ENCODE data around the gene SLC22A9. TPM values are rescaled to one million over a fixed set of nuclear protein-coding genes. Genes with fewer than 3 reads are reported as not detected.

The SLC22A9 gene
- total and polyA plus RNA-seq, 12 donors = 0.06 TPM; not detected in 11

DNA sequence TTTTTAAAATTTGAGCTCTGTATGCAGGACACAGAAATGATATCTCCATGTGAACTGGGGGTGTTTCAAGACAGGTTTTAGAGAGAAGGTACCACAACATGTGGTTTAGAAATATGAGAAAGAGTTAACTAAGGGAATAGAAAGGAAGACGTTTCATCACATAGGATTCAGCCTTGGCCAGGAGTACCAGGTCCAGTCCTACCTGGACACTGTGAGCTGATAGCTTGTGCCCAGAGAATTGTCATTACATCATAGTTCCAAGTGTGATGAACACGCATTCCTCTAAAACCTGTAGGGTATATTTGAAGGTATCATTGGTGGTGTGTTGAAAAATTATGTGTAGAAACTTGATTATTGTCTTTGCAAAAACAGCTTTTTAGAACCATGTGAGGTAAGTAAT, 1.8 kb downstream of the SLC22A9 start:
- no peak for TF ChIP-seq POLR2A (IDR thresholded peaks at IDR 0.05)
- TF ChIP-seq, protein P1, sequence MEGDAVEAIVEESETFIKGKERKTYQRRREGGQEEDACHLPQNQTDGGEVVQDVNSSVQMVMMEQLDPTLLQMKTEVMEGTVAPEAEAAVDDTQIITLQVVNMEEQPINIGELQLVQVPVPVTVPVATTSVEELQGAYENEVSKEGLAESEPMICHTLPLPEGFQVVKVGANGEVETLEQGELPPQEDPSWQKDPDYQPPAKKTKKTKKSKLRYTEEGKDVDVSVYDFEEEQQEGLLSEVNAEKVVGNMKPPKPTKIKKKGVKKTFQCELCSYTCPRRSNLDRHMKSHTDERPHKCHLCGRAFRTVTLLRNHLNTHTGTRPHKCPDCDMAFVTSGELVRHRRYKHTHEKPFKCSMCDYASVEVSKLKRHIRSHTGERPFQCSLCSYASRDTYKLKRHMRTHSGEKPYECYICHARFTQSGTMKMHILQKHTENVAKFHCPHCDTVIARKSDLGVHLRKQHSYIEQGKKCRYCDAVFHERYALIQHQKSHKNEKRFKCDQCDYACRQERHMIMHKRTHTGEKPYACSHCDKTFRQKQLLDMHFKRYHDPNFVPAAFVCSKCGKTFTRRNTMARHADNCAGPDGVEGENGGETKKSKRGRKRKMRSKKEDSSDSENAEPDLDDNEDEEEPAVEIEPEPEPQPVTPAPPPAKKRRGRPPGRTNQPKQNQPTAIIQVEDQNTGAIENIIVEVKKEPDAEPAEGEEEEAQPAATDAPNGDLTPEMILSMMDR (IDR thresholded peaks at IDR 0.05) = no peak
- H3K27ac ChIP-seq = no peak overlapping the region
- no peak for DNase-seq
- H3K36me3 ChIP-seq (replicated peaks in 1 of 2) = no peaks in the 10 kb centered on the region
- H3K27me3 ChIP-seq = no peaks in the 10 kb centered on the region
- H3K4me3 ChIP-seq = no peak overlapping the region
- intact Hi-C loops (cut with DNase I) = no loop called here
- no peaks in the 10 kb centered on the region for H3K9me3 ChIP-seq (replicated peaks in 1 of 3)
- H3K4me1 ChIP-seq (replicated peaks in 1 of 2) = peaks cover 0 to 3% of the 10 kb centered on the region in 2 donors
- 61 to 82% (median 70%) methylated on average over 2 of the region's 2 CpGs for WGBS, 4 donors

DNA sequence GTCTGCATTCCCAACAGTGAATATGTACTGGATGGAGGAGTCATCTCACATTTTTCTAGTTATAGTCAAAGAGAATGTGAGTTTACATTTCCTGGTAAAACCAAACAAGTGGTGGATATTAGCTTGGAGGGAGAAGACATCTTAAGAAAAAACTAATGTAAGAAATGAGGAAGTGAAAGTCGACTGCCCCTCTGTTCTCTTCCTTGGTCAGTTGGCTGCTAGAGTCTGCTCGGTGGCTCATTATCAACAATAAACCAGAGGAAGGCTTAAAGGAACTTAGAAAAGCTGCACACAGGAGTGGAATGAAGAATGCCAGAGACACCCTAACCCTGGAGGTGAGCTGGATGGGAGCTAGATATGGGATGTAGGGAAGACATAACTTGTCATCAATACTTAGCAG, 5.8 kb downstream of the SLC22A9 start:
- TF ChIP-seq, protein P1 (IDR thresholded peaks at IDR 0.05) = no peak
- TF ChIP-seq POLR2A (IDR thresholded peaks at IDR 0.05) = no peak
- intact Hi-C loops (cut with DNase I) = no loop called here

DNA sequence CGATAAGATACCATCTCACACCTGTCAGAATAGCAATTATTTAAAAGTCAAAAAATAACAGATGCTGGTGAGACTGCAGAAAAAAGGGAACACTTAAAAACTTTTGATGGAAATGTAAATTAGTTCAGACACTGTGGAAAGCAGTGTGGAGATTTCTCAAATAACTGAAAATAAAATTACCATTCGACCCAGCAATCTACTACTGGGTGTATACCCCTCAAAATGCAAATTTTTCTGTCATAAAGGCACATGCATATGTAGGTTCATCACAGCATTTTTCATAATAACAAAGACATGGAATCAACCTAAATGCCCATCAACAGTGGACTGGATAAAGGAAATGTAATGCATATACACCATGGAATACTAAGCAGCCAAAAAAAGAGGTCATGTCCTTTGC, 10.5 kb downstream of the SLC22A9 start:
- intact Hi-C loops (cut with DNase I) = no loop called here
- H3K27ac ChIP-seq = no peak overlapping the region
- no peaks in the 10 kb centered on the region for H3K4me1 ChIP-seq (replicated peaks in 1 of 2)
- TF ChIP-seq, protein P1 (IDR thresholded peaks at IDR 0.05) = no peak
- no peak for TF ChIP-seq POLR2A (IDR thresholded peaks at IDR 0.05)
- H3K9me3 ChIP-seq (replicated peaks in 1 of 3) = no peaks in the 10 kb centered on the region
- WGBS, 4 donors = 36 to 57% (median 39%) methylated on average over 2 of the region's 2 CpGs
- no peaks in the 10 kb centered on the region for H3K36me3 ChIP-seq (replicated peaks in 1 of 2)
- H3K4me3 ChIP-seq = no peak overlapping the region
- DNase-seq = no peak
- H3K27me3 ChIP-seq = no peaks in the 10 kb centered on the region

More for the DNA sequence above, 5.8 kb downstream of the SLC22A9 start:
- Histone ChIP-seq H3K4me1 (replicated peaks in 1 of 2) (peaks cover 0 to 3% of the 10 kb centered on the region in 2 donors), H3K27me3 (no peaks in the 10 kb centered on the region), H3K9me3 (replicated peaks in 1 of 3) (no peaks in the 10 kb centered on the region), H3K27ac (no peak overlapping the region), H3K4me3 (no peak overlapping the region), H3K36me3 (replicated peaks in 1 of 2) (no peaks in the 10 kb centered on the region)
- no peak for DNase-seq
- 57 to 67% (median 62%) methylated on average over 2 of the region's 2 CpGs for WGBS, 4 donors

DNA sequence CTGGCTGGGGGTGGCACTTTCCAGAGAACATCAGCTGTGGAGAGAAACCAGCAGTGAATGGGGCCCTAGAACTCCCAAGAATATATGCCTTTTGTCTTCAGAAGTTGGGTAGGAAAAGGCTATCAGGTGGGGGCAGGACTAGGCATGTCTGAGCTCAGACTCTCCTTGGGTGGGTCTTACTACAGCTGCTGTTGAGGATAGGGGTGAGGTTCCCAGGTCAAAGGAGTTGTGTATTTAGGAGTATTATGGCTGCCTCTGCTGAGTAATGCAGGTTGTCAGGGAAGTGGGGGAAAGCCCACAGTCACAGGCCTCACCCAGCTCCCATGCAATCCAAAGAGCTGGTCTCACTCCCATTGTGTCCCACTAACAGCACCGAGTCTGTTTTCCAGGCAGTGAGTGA, 26.1 kb downstream of the SLC22A9 start:
- Histone ChIP-seq H3K9me3 (replicated peaks in 1 of 3) (no peaks in the 10 kb centered on the region), H3K4me1 (replicated peaks in 1 of 2) (no peaks in the 10 kb centered on the region), H3K4me3 (no peak overlapping the region), H3K36me3 (replicated peaks in 1 of 2) (no peaks in the 10 kb centered on the region), H3K27me3 (no peaks in the 10 kb centered on the region), H3K27ac (no peak overlapping the region)
- intact Hi-C loops (cut with DNase I) = no loop called here
- TF ChIP-seq, protein P1 (IDR thresholded peaks at IDR 0.05) = no peak
- no peak for TF ChIP-seq POLR2A (IDR thresholded peaks at IDR 0.05)
- WGBS, 4 donors = 79 to 100% (median 92%) methylated on average over 1 of the region's 1 CpG
- no peak for DNase-seq
